ENCODE measurements around the gene SENP3. TPM values are rescaled to one million over a fixed set of nuclear protein-coding genes. Genes with fewer than 3 reads are reported as not detected.

Gene SENP3
- total RNA-seq, 1 experiment from 2014 or later = 83.1 TPM

GRCh38 chr17:7538891-7539545, 22.7 kb upstream of the SENP3 start:
- Histone ChIP-seq H4K8ac (replicated peaks; ENCODE audit: insufficient read length, low read depth, low read length) (no peak overlapping the region), H2AK5ac (ENCODE audit: insufficient read length, low read length) (no peak overlapping the region), H3K23me2 (ENCODE audit: insufficient read length, low read depth, low read length, poor library complexity, severe bottlenecking) (no peaks in the 10 kb centered on the region), H3K27ac (ENCODE audit: insufficient read length, low read depth, low read length) (no peak overlapping the region), H3K56ac (ENCODE audit: insufficient read length, low read depth, low read length) (no peak overlapping the region), H3K9me3 (ENCODE audit: control insufficient read depth, low read depth, low read length) (no peaks in the 10 kb centered on the region), H3K14ac (ENCODE audit: insufficient read depth, low read length) (no peak overlapping the region), H4K5ac (ENCODE audit: insufficient read length, low read depth, low read length) (no peak overlapping the region), H2BK12ac (ENCODE audit: insufficient read length, low read depth, low read length) (no peak overlapping the region), H3K4me1 (ENCODE audit: insufficient read depth, low read length) (no peaks in the 10 kb centered on the region), H3K4me2 (ENCODE audit: insufficient read depth, insufficient read length, low read length) (no peak overlapping the region), H2BK5ac (ENCODE audit: insufficient read length, low read length) (no peak overlapping the region), H3K18ac (ENCODE audit: insufficient read length, low read depth, low read length) (no peak overlapping the region), H2AFZ (ENCODE audit: low read length) (no peak overlapping the region), H3K23ac (ENCODE audit: insufficient read length, low read depth, low read length) (no peak overlapping the region), H3K9ac (ENCODE audit: extremely low read depth, insufficient read length, low read length) (no peak overlapping the region), H3T11ph (ENCODE audit: low read length) (no peak overlapping the region), H2BK20ac (ENCODE audit: low read depth, low read length, poor library complexity, severe bottlenecking) (no peak overlapping the region), H3K27me3 (ENCODE audit: insufficient read depth, low read length) (0 out of 2 replicates have a peak, but pooled peaks cover under 1% of the 10 kb centered on the region), H2BK120ac (ENCODE audit: low read depth, low read length, poor library complexity, severe bottlenecking) (no peak overlapping the region), H2BK15ac (ENCODE audit: low read depth, low read length) (no peak overlapping the region), H4K91ac (ENCODE audit: insufficient read length, low read depth, low read length) (no peak overlapping the region), H3K79me2 (ENCODE audit: insufficient read depth, low read length) (no peaks in the 10 kb centered on the region), H3K4ac (ENCODE audit: low read depth, low read length) (no peak overlapping the region), H4K20me1 (ENCODE audit: control insufficient read depth, insufficient read depth, insufficient read length) (no peaks in the 10 kb centered on the region), H3K79me1 (ENCODE audit: insufficient read depth, low read depth, low read length, poor library complexity, severe bottlenecking) (no peaks in the 10 kb centered on the region)
- H3K27me3 Mint-ChIP-seq (ENCODE audit: low read depth) = peaks cover 27% of the 10 kb centered on the region
- TF ChIP-seq CTCF (conservative IDR thresholded peaks at IDR 0.05) = no peak
- H3K36me3 Mint-ChIP-seq (ENCODE audit: insufficient read depth in 1 of 3, low read depth in 3 of 3) = no peaks in the 10 kb centered on the region; a peak in 1 of 7 replicates
- peaks cover 0 to 6% of the 10 kb centered on the region in 2 experiments; a peak in 4 of 5 replicates for H3K9me3 Mint-ChIP-seq
- H3K27ac Mint-ChIP-seq = peak overlapping the region in 1 of 3 experiments; percentile 57; a peak in 1 of 7 replicates
- DNase-seq = no peak
- H3K4me3 Mint-ChIP-seq = no peak overlapping the region
- H3K4me1 Mint-ChIP-seq = peaks cover 0 to 5% of the 10 kb centered on the region in 2 experiments; a peak in 2 of 4 replicates
- WGBS (ENCODE audit: extremely low coverage, insufficient read length, low lambda C conversion rate) = no CpG with 5 or more reads among the region's 11 CpGs
